NCI-H82 (cell line): Measurements from ENCODE around the gene EAF1.
"Not testable (repeated sequence)": the region's sequence is repeated elsewhere in the genome, so short reads cannot be mapped to it uniquely, and the experiment has no call there.

Experiments
- DNase-seq: peaks from one replicate; lab custom pipeline; 2025; lab: John Stamatoyannopoulos, UW

The EAF1 gene

DNA sequence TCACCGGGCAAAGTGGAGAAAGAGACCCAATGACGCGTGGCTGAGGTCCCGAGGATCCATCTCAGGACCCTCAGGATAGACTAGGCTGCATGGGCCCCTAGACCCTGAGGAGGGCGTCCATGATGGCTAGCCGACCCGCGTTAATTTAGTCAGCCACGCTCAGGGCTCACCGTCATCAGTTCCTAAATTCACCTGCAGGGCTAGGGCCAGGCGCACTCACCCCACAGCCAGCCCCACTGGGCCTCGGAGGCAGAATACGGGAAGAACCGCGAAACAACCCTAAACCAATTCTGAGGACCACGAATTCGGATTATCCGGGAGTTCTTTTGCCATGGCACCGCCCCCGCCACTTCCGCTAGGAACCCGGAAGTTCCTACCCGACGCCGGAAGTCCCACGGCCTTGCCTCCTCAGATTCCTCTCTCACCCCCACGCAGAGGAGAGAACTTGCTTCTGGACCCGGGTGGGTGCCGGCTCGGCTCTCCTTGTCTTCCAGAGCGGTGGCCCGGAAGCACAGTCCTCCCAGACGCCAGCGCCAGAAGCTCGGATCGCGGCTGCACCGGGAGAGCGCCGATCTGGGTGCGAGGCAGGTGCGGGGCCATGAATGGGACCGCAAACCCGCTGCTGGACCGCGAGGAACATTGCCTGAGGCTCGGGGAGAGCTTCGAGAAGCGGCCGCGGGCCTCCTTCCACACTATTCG, at the start of gene EAF1, which contains the start of gene METTL6:
Gene EAF1, plus strand, starts transcription at position 417 of the 699 bp plus-strand sequence. Its CDS starts 182 bp downstream, at position 599.
Gene METTL6, minus strand, starts transcription at position 363 of the 699 bp plus-strand sequence. CDS start 1,033 bp downstream, outside the sequence.
- DNase-seq, result peak; percentile 87

DNA sequence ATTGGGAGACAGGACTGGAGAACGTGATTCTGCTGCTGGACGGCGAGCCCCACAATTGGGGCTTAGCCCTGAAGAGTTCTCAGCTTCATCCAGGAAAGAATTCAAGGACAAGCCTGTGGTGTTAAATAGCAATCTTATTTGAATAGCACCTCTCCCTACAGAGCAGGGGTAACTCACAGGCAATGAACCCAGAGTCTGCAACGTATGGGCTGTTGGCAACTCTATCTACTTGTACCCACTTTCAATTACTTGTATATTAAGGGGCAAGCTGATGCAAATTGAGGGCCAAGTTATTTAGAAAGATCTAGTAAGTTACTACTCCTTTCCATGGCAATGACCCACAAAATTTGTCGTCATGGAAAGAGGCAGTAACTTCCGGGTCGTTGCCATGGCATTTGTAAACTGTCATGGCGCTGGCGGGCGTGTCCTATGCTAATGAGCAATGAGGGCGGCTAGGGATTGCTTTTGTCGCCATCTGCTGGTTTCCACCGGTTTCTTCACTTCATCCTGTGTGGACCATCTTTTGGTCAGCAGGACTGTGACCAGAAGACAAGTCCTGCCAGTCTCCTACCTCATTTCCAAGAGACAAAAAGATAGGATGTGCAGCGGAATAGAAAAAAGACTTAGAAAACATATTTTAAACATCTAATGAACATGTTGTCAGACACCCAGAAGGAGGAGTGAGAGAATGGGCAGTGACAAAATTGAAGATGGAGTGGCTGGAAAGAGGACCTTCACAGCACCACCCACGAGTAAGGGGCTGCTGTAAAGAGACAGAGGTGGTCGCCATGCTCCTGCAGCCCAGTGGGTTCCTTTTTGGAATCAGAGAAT, 49.2 kb upstream of the EAF1 start:
- peak; percentile 94 for DNase-seq

DNA sequence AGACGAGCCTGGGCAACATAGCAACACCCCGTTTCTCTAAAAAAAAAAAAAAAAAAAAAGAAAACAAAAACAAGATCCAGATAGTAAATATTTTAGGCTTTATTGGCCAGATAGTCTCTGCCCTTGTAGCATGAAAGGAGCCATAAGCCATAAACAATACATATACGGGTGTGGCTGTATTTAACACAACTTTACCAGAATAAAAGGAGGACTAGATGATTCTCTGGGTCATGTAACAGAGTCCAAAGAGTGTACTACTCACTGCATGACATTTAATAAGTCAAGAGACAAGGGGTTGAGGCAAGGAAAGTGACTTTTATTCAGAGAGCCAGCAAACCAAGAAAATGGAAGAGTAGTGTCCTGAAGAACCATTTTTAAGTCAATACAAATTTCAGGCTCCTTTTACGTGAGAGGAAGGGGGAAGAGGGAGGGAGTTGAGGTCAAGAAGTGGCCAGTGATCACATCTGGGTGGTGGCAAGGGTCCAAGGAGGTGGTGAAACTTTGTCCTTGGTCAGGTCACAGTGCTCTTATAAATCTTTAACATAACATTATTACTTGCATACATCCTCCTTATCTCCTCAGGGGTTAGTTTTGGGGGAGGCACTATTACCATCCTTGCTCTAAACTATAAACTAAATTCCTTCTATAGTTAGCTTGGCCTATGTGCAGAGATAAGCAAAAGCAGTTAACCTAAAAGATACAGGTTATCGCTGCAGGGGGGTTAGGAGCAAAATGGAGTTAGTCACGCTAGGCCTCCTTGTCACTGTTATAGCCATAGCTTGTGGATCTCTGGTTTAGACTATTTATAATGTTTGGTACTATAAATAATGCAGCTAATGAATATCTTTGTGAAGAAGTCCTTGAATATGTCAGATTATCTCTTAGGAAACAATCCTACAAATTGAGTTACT, 46.2 kb upstream of the EAF1 start:
- no peak for DNase-seq

- no peak for DNase-seq
Measured at GRCh38 chr3:15382405-15382923, 44.9 kb upstream of the EAF1 start.

GRCh38 chr3:15384510-15385237, 42.7 kb upstream of the EAF1 start:
- no peak for DNase-seq

DNA sequence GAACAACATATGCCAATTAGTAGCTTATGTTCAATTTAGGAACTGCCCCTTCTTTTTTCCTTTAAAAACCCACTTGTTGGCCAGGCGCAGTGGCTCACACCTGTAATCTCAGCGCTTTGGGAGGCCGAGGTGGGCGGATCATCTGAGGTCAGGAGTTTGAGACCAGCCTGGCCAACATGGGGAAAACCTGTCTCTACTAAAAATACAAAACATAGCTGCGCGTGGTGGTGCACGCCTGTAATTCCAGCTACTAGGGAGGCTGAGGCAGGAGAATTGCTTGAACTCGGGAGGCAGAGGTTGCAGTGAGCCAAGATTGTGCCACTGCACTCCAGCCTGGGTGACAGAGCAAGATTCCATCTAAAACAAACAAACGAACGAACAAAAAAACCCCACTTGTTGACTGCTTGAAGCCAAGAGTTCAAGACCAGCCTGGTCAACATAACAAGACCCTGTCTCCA, 42.1 kb upstream of the EAF1 start:
- DNase-seq, result not testable (repeated sequence)

DNA sequence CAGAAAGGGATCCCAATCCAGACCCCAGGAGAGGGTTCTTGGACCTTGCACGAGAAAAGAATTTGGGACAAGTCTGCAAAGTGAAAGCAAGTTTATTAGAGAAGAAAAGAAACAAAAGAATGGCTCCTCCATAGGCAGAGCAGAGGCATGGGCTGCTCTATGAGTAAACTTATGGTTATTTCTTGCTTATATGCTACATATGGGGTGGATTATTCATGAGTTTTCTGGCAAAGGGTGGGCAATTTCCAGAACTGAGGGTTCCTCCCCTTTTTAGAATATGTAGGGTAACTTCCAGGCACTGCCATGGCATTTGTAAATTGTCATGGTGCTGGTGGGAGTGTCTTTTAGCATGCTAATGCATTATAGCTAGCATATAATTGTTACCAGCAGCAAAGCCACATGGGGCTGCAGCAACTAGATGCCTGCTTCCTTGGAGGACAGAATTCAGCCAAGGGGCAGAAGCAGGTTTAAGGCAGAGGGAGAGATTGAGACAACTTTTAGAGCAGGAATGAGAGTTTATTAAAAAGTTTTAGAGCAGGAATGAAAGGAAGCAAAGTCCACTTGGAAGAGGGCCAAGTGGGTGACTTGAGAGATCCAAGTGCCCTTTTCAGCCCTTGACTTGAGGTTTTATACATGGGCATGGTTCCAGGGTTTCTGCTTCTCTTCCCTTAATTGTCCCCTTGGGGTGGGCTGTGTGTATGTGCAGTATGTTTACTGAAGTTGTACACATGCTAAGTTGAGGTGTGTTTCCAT, 41.3 kb upstream of the EAF1 start:
- DNase-seq, result no peak

DNA sequence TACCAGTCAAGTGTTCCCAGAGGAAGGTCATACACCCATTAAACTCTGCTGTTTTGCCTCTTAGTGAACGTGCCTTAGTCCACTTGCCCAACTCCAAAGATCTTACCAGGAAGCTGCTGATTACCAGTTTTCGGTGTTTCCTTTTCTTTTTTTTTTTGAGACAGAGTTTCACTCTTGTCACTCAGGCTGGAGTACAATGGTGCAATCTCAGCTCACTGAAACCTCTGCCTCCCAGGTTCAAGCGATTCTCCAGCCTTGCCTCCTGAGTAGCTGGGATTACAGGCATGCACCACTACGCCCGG, 40.8 kb upstream of the EAF1 start:
- DNase-seq, result not testable (repeated sequence)

DNA sequence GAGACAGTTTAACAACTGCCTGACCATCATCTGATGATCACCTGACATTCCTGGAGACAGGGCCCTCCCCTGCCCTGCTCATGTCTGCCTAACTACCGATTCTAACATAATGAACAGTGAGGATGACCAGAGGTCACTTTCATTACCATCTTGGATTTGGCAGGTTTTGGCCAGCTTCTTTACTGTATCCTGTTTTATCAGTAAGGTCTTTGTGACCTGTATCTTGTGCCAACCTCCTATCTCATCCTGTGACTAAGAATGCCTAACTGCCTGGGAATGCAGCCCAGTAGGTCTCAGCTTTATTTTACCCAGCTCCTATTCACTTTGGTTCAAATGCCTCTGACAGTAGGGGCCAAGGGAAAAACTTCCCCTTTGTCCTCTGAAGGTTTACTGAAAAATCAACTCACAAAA, 40.2 kb upstream of the EAF1 start:
- DNase-seq, result no peak

DNA sequence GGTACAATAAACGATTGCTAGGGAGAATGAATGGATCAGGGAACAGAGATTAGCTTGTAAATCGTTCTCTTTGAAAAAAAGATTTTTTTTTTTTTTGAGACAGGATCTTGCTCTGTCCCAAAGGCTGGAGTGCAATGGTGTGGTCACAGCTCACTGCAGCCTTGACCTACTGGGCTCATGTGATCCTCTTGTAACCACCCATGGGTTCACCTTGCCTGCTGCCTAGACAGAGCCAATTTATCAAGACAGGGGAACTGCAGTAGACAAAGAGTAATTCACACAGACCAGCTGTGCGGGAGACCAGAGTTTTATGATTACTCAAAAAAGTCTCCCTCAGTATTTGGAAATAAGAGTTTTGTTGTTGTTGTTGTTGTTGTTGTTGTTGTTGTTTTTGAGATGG, 39.7 kb upstream of the EAF1 start:
- DNase-seq, result no peak

DNA sequence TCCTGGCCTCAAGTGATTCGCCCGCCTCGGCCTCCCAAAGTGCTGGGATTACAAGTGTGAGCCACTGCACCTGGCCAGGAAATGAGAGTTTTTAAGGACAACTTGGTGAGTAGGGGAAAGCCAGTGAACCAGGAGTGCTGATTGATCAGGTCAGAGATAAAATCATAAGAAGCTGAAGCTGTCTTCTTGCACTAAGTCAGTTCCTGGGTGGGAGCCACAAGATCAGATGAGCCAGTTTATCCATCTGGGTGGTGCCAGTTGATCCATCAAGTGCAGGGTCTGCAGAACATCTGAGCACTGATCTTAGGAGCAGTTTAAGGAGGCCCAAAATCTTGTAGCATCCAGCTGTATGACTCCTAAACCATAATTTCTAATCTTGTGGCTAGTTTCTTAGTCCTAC, 39.1 kb upstream of the EAF1 start:
- not testable (repeated sequence) for DNase-seq

DNA sequence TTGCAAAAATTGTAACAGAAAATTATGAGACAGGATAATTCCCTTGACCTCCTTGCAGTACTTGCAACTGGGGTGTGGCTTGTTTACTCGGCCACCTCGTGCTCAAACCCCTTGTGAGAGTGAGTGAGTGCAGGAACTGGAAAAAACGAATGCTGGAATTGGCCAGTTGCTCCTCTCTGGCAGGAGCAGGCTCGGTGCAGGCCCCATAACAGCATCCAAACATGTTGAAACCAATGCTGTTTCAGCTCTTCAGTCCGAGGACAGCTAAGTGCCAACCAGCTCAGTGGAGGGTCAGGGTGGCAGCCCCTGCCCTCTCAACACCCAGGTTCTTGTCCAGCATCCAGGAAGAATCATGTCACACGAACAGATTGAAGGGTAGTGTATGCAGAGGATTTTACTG, 36.9 kb upstream of the EAF1 start:
- DNase-seq, result no peak

DNA sequence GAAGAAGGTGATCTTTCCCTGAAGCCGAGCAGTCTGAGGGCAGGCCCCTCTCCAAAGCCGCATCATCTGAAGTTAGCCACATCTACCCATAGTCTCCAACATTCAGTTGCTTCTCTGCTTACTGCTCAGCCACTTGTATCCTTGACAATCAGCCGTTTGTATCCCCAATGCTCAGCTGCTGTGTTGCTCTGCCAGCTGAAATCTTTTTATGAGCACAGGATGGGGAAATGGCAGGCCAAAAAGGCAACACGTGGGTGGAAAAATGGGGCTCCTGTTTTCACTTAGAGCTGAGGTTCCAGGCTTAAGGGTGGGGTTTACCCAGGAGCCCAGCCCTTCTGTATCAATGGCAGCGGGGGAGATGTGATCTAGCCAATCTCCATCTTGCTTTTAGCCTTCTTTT, 36.4 kb upstream of the EAF1 start:
- no peak for DNase-seq

- not testable (repeated sequence) for DNase-seq
Measured at GRCh38 chr3:15393252-15393651, 34.1 kb upstream of the EAF1 start.

DNA sequence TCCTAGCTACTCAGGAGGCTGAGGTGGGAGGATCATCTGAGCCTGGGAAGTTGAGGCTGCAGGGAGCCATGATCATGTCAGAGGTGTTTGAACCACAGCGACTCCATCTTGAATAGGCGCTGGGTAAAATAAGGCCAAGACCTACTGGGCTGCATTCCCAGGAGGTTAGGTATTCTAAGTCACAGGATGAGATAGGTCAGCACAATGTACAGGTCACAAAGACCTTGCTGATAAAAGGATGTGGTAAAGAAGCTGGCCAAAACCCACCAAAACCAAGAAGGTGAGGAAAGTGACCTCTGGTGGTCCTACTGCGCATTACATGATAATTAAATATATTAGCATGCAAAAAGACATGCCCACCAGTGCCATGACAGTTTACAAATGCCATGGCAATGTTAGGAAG, 28.7 kb upstream of the EAF1 start:
- DNase-seq, result peak; percentile 58

DNA sequence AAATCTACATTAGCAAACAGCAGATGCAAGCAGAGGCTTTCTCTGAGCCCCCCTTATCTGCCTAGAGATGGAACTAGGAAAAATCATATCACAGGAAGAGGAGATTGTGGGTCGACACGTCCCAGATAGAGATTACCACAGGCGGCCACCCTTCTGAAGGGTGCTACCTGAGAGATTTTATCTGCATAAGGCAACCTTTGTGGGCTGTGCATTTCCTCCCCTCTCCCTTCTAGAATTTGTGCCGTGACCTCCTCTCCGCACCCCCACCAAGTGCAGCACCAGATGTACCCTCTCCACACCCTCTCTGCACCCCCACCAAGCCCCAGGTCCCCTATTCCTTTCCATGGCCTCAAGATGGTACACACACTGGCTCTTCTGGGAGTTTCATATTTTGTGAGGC, 27.4 kb upstream of the EAF1 start:
- DNase-seq, result no peak

DNA sequence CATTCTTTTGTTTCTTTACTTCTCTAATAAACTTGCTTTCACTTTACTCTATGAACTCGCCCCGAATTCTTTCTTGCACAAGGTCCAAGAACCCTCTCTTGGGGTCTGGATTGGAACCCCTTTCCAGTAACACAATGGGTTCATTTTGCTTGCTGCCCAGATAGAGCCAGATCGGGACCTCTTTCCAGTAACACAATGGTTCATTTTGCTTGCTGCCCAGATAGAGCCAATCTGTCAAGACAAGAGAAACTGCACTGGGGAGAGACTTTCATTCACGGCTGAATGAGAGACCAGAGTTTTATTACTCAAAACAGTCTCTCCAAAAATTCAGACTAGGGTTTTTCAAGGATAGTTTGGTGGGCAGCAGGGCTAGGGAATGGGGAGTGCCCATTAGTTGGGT, 25.5 kb upstream of the EAF1 start:
- DNase-seq, result no peak

GRCh38 chr3:15403495-15403894, 23.9 kb upstream of the EAF1 start:
- no peak for DNase-seq

DNA sequence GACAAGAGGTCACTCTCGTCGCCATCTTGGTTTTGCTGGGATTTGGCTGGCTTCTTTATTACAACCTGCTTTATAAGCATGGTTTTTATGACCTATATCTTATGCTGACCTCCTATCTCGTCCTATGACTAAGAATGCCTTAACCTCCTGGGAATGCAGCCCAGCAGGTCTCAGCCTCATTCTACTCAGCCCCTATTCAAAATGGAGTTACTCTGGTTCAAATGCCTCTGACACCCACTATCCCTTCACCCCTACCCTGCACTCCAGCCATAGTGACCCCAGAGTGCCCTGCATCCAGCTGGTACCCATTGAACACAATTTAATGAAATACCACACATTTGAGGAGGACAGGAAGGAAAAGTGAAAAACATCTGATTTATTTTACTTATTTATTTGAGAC, 23.4 kb upstream of the EAF1 start:
- no peak for DNase-seq

DNA sequence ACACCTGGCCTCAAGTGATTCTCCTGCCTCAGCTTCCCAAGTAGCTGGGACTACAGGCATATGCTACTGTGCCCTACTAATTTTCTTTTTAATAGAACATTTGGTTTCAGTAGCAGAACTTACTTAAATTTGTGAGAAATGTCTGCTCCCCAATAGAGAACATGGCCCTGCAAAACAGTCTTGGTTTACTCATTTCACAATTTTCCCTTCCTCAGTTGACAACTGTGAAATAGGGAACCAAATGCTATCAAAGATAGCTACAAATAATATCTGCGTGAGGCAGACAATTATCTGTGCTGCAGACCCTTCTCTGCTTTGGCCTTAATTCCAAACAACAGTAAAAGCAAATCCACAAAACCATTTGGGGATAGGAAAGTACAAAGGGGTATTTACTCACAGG, 22.6 kb upstream of the EAF1 start:
- DNase-seq, result no peak
